HG03432 (cell line): Measurements from ENCODE around the gene ZNF862.
"Not testable (repeated sequence)": the region's sequence is repeated elsewhere in the genome, so short reads cannot be mapped to it uniquely, and the experiment has no call there.

ENCODE experiments used
- ATAC-seq: cut with Tn5 transposase; IDR thresholded peaks from one replicate; pipeline ENCODE4 v1.9.1; 2021; ENCODE audit warnings: mild to moderate bottlenecking, moderate library complexity; ENCODE audit not compliant: unreplicated experiment

Gene ZNF862

DNA sequence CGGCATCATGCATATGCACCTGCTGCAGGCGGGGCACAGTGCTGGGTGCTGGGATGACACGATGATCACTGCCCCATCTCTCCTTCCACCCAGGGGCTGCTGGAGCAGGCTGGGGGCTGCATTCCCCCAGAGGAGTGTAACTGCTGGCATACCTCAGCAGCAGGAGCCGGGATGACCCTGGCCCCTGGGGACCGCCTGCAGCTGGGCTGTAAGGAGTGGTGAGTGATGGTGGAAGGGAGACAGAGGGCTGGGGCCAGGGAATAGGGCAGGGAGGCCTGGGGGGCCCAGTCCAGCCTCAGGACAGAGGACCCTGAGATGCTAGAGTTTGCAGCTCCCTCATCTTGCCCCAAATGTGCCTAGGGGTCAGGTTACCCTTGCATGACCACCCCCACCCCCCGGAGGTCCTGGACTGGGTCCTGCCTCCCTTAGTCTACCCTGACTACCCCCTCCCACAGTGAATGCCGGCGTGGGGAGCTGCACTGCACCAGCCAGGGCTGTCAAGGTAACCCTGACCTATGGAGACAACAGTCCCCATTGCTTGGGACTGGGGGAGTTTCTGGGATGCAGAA lies 14.5 kb upstream of the ZNF862 start:
- no peak for ATAC-seq

DNA sequence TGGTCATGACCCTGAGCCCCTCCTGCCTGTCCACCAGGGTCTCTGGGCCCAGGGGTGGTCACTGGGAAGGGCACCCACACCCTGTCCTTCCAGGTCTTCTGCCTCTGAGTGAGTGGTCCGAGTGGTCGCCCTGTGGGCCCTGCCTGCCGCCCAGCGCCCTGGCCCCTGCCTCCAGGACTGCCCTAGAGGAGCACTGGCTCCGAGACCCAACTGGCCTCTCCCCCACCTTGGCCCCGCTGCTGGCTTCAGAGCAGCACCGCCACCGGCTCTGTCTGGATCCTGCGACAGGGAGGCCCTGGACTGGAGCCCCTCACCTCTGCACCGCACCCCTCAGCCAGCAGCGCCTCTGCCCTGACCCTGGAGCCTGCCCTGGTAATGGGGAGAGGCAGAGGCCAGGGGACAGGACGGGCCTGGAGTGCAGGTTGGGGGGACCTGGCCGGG lies 13.9 kb upstream of the ZNF862 start:
- ATAC-seq = no peak

DNA sequence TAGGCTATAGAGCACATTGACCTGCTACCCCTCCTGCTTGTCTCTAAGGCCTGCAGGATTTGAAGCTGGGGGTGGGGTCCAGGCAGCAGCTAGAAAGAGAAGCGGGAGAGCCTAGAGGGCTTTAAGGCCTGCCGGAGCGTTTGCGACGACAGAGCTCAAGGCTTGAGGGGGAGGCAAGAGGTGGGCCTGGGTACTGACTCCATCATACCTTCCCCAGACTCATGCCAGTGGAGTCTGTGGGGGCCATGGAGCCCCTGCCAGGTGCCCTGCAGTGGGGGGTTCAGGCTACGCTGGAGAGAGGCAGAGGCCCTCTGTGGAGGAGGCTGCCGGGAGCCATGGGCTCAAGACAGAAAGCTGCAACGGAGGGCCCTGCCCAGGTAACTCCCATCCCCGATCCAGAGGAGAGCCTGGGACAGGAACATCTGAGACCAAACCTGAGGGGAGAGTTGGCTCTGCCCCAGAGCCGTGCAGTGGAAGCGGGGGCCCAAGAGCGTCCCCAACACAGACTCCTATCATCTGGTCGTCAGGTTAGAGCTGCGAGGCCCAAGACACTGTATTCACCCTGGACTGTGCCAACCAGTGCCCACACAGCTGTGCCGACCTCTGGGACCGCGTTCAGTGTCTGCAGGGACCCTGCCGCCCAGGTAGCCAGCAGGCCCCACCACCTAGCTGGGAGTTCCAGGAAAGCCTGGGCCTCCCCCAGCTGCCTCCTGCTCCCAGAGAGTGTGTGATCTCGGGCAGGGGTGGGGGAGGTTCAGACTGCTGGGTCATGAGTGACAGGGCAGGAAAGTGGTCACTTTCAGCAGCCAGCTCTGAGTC lies 13.2 kb upstream of the ZNF862 start:
- no peak for ATAC-seq

DNA sequence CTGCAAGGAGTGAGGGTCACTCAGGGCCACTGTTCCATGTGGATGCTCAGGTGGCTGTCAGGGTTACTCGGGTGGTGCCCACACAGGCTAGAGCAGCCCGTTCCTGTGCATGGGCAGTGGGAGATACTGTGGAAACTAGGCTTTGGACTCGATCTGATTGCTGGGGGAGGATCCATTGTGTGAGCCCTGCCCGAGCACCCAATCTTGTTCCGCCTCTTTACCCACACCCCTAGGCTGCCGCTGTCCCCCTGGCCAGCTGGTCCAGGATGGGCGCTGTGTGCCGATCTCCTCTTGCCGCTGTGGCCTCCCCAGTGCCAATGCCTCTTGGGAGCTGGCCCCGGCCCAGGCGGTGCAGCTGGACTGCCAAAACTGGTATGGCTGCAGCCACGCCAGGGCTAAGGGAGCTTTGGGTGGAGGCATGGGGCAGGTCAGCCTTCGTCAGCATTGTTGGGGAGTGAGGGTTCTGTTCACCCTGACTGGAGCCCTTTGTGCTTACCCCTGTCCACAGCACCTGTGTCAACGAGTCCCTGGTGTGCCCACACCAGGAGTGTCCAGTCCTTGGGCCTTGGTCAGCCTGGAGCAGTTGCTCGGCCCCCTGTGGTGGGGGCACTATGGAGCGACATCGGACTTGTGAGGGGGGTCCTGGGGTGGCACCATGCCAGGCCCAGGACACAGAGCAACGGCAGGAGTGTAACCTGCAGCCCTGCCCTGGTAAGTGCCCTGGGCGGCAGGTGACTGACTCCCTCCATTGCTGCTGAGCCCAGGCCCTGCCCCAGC lies 12.4 kb upstream of the ZNF862 start:
- ATAC-seq = no peak

DNA sequence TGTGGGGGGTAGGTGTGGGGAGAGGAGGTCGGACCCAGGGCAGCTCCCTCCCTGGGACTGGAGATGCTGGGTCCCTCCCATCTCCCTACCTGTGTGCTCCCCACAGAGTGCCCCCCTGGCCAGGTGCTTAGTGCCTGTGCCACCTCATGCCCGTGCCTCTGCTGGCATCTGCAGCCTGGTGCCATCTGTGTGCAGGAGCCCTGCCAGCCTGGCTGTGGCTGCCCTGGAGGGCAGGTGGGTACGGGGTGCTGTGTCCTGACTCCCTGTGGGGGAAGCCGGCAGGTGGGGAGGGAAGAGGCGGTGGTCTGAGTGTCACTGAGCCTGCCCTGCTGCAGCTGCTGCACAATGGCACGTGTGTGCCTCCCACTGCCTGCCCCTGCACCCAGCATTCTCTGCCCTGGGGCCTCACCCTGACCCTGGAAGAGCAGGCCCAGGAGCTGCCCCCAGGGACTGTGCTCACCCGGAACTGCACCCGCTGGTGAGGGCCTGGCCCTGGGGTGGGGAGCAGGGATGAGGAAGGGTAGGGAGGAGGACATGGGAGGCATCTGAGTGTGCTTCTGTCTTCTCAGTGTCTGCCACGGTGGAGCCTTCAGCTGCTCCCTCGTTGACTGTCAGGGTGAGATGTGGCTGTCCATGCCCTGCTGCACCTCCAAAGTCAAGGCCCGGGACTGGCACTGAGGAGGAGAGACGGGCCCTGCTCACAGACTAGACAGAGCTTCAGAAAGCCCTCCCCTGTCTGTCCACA lies 11.7 kb upstream of the ZNF862 start:
- ATAC-seq = no peak

DNA sequence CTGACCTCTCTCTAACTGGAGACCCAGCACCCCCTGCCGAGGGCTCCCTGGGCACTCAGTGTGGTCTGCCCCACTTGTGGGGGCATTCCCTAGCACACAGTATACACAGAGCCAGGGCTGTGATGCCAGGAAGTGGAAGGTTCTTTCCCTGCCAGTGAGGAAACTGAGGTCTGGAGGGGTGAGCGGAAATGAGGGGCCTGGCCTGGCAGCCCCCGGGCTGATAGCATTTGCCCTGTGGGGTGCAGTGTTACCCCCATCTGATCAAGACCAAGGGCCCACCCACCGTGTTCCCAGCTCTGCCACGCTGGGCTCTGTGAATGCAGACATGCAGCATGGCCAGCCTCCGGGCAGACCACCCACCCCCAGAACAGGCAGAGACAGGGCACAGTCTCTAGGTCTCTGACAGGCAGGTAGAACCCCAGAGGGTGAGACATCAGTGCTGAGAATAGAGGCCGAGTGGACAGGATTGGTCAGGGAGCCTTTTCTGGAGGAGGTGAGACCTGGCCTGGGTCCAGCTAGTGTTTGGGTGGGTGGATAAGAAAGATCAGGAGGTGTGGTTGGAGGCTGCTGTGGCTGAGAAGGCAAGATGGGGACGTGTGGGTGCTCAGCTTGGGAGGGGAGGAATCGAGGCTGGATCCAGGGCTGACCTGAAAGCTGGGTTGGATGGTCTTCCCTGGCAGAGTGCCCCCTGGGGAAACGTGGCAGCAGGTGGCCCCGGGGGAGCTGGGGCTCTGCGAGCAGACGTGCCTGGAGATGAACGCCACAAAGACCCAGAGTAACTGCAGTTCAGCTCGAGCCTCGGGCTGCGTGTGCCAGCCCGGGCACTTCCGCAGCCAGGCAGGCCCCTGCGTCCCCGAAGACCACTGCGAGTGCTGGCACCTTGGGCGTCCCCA lies 10.8 kb upstream of the ZNF862 start:
- ATAC-seq = no peak

DNA sequence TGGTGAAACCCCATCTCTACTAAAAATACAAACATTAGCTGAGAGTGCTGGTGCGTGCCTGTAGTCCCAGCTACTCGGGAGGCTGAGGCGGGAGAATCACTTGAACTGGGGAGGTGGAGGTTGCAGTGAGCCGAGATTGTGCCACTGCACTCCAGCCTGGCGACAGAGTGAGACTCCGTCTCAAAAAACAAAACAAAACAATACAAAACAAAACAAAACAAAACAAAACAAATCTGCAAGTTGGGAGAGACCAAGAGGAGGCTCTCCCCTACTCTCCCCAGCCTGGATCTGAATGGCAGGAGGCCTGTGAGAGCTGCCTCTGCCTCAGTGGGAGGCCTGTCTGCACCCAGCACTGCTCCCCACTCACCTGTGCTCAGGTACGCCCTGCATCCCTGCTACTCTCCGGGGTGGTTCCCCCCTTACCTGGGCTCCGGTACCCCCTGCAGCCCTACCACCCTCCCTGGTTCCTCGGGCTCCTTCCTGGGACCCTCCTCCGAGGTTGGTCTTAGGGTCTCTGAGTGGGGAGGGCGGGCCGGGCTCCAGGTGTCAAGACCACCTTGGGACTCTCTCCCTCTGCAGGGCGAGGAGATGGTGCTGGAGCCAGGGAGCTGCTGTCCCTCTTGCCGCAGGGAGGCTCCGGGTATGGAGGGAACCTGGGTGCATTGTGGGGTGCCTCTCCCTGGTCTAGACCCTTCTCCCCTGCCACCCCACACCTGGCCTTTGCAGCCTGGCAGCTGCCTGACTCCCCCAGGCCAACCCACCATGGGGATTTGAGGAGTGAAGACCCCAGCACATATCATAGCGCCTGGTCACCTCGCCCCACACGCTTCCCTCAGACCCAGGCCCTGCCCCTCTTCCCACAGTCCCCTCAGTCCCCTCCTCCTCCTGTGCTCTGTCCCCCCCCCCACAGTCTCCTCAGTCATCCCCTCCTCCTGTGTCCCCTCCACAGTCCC lies 9.5 kb upstream of the ZNF862 start:
- ATAC-seq = no peak

DNA sequence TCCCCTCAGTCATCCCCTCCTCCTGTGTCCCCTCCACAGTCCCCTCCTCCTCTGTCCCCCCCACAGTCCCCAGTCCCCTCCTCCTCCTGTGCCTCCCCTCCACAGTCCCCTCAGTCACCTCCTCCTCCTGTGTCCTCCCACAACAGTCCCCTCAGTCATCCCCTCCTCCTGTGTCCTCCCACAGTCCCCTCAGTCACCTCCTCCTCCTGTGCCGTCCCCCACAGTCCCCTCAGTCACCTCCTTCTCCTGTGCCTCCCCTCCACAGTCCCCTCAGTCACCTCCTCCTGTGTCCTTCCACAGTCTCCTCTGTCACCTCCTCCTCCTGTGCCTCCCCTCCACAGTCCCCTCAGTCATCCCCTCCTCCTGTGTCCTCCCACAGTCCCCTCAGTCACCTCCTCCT lies 7.6 kb upstream of the ZNF862 start:
- ATAC-seq = not testable (repeated sequence)

DNA sequence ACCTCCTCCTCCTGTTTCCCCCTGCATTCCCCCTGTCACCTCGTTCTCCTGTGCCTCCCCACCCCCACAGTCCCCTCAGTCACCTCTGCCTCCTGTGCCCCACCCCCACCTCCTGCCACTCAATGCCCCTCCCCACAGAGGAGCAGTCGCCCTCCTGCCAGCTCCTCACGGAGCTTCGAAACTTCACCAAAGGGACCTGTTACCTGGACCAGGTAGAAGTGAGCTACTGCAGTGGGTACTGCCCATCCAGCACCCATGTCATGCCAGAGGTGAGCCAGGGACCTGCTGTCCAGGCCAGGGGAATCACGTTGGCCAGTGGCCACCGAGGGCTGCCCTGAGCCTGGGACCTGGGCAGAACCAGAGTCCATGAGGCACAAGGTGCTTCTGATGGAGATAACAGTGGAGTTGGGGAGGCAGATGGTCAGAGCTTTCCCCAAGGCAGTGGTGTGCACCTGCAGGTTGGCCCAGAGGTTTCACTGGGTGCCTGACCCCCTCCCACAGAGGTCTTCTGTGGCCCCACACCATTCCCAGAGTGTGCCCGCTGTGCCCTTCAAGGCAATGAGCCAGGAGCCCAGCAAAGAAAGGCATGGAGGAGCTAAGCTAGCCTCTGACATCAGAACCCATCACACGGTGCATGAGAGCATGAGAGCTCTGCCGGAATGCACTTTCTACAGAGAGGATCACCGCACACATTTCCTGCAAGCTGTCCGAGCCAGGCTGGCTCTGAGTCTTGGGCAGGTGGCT lies 7.0 kb upstream of the ZNF862 start:
- ATAC-seq = no peak

DNA sequence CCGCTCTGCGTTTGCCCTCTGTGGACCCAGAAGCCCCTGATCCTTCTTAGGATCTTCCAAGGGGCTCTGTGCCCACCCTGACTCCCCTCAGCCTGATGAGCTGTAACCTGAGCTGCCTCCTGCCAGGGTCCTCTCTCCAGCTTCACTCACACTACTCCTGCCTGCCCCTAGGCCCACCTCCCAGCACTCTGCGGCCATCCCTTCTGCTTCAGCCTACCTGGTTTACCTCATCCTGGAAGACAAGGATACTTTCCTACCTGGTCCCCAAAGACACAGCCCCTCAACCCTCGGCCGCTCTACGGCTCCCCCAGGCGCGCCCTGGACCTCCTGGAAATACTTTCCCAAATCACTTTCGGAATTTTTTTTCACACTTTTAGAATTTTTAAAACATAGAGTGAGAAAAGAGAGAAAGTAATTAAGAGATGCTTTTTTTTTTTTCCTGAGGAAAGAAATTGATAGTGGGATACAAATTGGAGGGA lies 6.4 kb upstream of the ZNF862 start:
- ATAC-seq = no peak

DNA sequence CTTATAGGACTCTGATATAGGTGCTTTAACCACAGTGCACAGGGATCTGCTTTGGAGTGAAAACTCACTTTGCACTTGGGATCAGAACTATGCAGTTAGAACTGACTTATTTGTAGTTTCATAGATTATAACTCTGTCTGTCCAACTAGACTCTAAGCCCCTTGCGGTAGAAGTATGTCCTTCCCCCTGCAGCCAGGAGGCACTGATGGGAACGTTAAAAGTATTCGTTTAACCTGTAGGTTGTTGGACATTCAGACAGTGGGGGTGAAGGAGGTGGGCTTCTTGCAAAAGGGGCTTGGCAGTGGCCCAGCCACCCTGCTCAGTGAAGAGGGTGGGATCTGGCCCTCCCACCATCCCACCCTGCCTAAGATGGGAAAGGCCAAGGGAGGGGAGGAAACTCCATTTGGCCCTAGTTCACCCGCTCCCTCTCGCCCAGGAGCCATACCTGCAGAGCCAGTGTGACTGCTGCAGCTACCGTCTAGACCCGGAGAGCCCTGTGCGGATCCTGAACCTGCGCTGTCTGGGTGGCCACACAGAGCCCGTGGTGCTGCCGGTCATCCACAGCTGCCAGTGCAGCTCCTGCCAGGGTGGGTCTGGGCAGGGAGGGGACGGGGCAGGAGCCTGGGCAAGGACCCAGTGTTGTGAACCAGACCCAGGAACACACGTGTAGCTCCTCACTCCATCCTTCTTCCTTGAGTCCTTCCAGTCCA lies 5.7 kb upstream of the ZNF862 start:
- ATAC-seq = no peak

DNA sequence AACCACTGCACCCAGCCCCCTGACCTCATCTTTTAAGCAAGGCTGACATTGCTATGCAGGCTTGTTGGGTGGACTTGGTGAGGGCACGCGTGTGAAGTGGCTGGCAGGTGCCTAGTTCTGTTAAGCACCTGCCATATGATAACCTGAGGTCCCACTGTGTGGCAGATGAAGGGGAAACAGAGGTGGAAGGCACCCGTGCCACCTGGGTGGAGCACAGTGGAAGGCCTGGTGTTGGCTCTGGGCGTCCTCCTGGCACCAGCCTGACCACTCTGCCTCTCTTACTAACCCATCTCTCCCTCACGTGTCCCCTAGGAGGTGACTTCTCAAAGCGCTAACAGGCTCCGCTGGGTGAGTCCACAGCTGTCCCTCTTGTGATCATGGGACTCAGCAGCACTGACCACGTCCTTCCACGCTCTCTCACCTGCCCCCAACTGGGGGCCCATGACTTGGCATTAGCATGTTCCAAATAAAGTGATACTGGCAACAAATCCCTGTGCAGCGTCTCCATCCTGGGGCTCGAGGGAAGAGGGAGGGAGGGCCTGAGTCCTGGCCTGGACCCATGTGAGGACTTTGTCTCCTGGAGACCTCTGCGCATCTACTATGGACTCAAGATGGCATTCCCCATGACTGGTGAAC lies 4.6 kb upstream of the ZNF862 start:
- no peak for ATAC-seq

DNA sequence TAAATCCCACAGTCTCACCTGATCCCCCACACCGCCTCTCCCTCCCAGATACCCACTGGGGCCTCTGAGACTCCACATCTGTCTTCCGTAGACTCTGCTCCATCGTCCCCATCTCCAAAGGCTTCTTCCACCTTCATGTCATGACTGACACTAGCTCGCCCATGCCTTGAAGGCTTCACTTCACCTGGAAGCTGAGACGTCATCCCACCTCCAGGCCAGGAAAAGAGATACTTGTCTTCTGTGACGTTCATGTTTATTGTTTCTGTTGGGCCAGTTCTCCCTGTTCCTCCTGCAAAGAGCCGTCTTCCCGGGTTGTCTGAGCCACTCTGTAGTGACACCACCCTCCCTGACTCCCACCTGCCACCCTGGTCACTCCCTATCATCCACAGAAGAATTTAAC lies 3.6 kb upstream of the ZNF862 start:
- ATAC-seq = no peak

DNA sequence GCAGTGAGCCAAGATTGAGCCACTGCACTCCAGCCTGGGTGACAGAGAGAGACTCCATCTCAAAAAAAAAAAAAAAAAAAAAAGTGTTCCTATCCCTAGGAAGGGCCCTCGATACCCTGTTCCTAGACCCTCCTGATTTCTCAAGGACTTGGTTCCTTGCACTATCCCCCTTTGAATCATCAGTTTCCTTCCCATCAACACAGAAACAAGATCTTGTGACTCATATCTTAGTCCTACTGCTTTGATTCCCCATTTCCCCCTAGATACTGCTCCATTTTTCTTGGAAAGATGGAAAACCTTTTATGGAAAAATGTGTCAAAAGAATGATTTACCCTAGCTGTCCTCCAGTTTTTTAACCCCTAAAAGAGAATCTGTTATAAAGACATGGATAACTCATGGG lies 1.7 kb upstream of the ZNF862 start:
- ATAC-seq = no peak

DNA sequence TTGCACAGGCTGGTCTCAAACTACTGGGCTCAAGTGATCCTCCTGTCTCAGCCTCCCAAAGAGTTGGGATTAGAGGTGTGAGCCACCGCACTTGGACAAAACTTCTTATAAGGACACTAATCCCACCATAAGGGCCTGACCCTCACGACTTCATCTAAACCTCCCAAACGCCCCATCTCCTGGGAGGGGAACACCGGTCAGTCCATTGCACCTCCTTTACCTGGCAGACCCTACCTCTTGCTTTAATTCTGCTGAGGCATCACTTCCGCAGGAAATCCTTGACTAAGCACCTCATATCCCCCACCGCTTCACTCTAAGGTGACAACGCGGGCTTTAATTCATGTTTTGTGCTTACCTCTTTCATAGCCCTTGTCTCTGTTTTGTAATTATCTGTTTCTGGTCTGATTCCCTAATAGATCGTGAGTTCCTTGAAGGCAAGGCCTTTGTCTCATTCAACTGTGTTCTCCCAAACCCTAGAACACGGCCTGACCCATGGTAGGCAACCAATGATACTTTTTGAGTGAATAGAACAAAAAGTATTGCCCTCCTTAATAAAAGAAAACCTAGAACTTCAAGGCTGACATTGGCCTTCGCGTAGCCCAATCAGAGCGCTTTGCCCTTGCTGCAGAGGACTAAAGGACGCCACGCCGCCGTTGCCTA lies 481 bp upstream of the ZNF862 start:
- no peak for ATAC-seq

DNA sequence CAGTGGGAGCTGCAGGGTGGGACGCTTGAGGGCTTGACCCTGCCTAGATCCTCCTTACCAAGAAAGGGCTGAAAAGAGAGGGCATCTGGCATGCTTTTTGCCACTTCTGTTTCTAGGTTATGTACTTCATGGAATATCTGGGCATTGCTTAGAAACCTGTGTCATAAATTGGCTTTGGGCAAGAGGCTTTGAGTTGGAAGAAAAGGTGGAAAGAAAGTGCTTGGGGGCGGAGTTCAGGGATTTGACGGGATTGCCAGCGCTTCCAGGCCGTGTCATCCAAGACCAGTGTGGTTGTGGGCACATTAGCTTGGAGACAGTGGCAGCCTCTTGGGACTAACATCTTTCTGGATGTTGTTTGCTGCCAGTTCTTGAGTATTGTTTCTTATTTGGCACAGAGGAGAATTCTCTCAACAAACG lies 825 bp downstream of the ZNF862 start:
- ATAC-seq = no peak

DNA sequence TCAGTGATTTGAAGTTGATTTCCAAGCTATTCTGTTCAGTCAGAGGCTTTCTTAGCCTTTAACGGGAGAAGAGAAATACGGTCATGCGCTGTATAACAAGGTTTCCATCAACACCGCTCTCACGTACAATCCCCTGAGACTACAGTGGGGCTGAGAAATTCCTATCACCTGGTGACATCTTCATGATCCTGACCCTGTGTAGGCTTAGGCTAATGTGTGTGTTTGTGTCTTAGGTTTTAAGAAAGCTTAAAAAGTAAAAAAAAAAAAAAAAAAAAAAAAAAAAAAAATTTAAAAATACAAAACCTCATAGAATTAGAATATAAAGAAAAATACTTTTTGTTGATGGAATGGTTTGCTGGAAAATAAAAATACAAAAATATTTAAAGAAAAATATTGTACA lies 1.8 kb downstream of the ZNF862 start:
- ATAC-seq = no peak
